Tibial nerve (tissue), 4 donors: ENCODE data around the gene CLASP1. TPM values are rescaled to one million over a fixed set of nuclear protein-coding genes. Genes with fewer than 3 reads are reported as not detected.
"Not testable (repeated sequence)": the region's sequence is repeated elsewhere in the genome, so short reads cannot be mapped to it uniquely, and the experiment has no call there.

Experiments
- DNase-seq, 2 donors: peaks; one replicate each; pipeline ENCODE4 v3.0.0-alpha.2; 2019; ENCODE audit warnings: low spot score in 2 of 2
- H3K27ac ChIP-seq, 4 donors: fragments of 200-600 bp; sonication (generic) in 3 of 4; one replicate each; pipeline ENCODE4 v1.5.1; 2017 to 2019; ENCODE audit warnings: mild to moderate bottlenecking in 1 of 4
- H3K27me3 ChIP-seq, 2 donors: fragments of 200-600 bp; sonication (generic) in 1 of 2; one replicate each; pipeline versions ENCODE4 v1.5.1 to v1.6.0; 2017 to 2019
- H3K36me3 ChIP-seq, 3 donors: fragments of 200-600 bp; sonication (generic); one replicate each; pipeline ENCODE4 v1.5.1; 2018 to 2019
- H3K4me1 ChIP-seq, 4 donors: fragments of 200-600 bp; sonication (generic) in 3 of 4; one replicate each; pipeline ENCODE4 v1.5.1; 2017 to 2019
- H3K4me3 ChIP-seq, 4 donors: fragments of 200-600 bp; sonication (generic) in 3 of 4; one replicate each; pipeline ENCODE4 v1.5.1; 2017 to 2019; ENCODE audit warnings: mild to moderate bottlenecking in 1 of 4, moderate library complexity in 1 of 4
- H3K9me3 ChIP-seq, 4 donors: fragments of 200-600 bp; sonication (generic) in 3 of 4; one replicate each; pipeline ENCODE4 v1.5.1; 2017 to 2019
- EP300 ChIP-seq, 2 donors: sonication (generic); formaldehyde crosslinking; IDR thresholded peaks; one replicate each; pipeline ENCODE4 v1.6.1; 2017; ENCODE audit warnings: antibody characterized with exemption in 2 of 2, mild to moderate bottlenecking in 1 of 2
- POLR2A ChIP-seq, 2 donors: fragments of 450-650 bp; IDR thresholded peaks; one replicate each; pipeline ENCODE4 v1.6.1; 2017; ENCODE audit warnings: antibody characterized with exemption in 2 of 2, mild to moderate bottlenecking in 2 of 2, moderate library complexity in 2 of 2
- WGBS, 2 donors: methylation state at CpG; one replicate each; pipeline ENCODE4 v1.1.5; 2018; 5-methylcytosine and 5-hydroxymethylcytosine counted together
- total RNA-seq, 4 donors: library from RNA; depleted of rRNA; stranded (reverse); fragments of >200 nt; gene quantifications; one replicate each; pipeline ENCODE4 v1.1.0, GENCODE V29; 2016
- TF ChIP-seq, protein P1 (sequence below), 5 experiments: fragments of 200-600 bp in 3 of 5; fragments of 450-650 bp in 2 of 5; sonication (generic) in 3 of 5; IDR thresholded peaks; one replicate each; pipeline ENCODE4 v1.5.1; 2016 to 2019; ENCODE audit warnings: antibody characterized with exemption in 5 of 5, mild to moderate bottlenecking in 3 of 5, moderate library complexity in 2 of 5

Gene CLASP1
- total RNA-seq, 4 donors from 2014 or later: 72.8 to 164 (median 88.6) TPM

DNA sequence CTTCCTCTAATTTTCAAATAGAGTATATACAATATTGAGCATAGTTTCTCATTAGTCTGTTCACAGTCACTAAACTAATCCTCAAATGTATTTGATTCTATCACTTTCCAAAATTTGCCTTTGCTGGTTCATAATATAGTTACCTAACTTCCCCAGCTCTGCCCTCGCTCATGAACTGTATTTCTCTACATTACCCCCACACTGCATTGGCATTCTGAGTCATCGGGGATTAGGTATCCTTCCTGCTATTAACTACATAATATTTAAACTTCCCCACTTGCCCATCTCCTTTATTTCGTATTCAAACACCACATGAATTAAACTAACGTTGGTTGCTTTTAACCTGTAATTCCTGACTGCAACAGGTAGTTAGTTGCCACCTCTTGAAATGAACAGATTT lies 14.8 kb upstream of the CLASP1 start:
- no peak overlapping the region for H3K4me3 ChIP-seq
- WGBS, 2 donors: 87 to 95% methylated on average over 4 of the region's 4 CpGs
- H3K9me3 ChIP-seq: no peaks in the 10 kb centered on the region
- H3K4me1 ChIP-seq: no peaks in the 10 kb centered on the region
- no peak for TF ChIP-seq EP300 (IDR thresholded peaks at IDR 0.05)
- TF ChIP-seq, protein P1, sequence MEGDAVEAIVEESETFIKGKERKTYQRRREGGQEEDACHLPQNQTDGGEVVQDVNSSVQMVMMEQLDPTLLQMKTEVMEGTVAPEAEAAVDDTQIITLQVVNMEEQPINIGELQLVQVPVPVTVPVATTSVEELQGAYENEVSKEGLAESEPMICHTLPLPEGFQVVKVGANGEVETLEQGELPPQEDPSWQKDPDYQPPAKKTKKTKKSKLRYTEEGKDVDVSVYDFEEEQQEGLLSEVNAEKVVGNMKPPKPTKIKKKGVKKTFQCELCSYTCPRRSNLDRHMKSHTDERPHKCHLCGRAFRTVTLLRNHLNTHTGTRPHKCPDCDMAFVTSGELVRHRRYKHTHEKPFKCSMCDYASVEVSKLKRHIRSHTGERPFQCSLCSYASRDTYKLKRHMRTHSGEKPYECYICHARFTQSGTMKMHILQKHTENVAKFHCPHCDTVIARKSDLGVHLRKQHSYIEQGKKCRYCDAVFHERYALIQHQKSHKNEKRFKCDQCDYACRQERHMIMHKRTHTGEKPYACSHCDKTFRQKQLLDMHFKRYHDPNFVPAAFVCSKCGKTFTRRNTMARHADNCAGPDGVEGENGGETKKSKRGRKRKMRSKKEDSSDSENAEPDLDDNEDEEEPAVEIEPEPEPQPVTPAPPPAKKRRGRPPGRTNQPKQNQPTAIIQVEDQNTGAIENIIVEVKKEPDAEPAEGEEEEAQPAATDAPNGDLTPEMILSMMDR (IDR thresholded peaks at IDR 0.05): no peak
- TF ChIP-seq POLR2A (IDR thresholded peaks at IDR 0.05): no peak
- H3K27ac ChIP-seq: no peak overlapping the region
- peaks cover 0 to 8% (median 0%) of the 10 kb centered on the region in 3 donors for H3K36me3 ChIP-seq
- H3K27me3 ChIP-seq: no peaks in the 10 kb centered on the region
- DNase-seq: no peak

DNA sequence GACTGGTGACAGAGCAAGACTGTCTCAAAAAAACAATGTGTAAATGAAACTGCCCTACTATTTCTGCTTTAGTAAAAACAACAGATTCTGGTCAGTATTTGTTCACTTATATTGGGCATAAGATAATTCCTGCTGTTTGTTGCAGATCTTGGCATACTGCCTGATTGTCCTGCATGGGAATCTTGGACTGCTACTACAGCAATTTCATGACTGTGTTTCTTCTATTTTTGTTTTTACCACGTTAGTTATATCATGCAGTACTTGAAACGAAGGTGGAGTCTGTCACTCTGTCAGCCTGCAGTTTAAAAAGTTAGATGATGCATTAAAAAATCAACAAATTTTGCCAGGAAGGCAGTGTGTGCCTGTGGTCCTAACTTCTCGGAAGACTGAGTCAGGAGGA lies 14.2 kb upstream of the CLASP1 start:
- no peaks in the 10 kb centered on the region for H3K4me1 ChIP-seq
- WGBS, 2 donors: 67 to 71% methylated on average over 3 of the region's 3 CpGs
- H3K36me3 ChIP-seq: peaks cover 0 to 9% (median 0%) of the 10 kb centered on the region in 3 donors
- no peaks in the 10 kb centered on the region for H3K9me3 ChIP-seq
- no peak for DNase-seq
- TF ChIP-seq POLR2A (IDR thresholded peaks at IDR 0.05): no peak
- TF ChIP-seq EP300 (IDR thresholded peaks at IDR 0.05): no peak
- TF ChIP-seq, protein P1 (IDR thresholded peaks at IDR 0.05): no peak
- no peak overlapping the region for H3K4me3 ChIP-seq
- no peak overlapping the region for H3K27ac ChIP-seq
- H3K27me3 ChIP-seq: no peaks in the 10 kb centered on the region

DNA sequence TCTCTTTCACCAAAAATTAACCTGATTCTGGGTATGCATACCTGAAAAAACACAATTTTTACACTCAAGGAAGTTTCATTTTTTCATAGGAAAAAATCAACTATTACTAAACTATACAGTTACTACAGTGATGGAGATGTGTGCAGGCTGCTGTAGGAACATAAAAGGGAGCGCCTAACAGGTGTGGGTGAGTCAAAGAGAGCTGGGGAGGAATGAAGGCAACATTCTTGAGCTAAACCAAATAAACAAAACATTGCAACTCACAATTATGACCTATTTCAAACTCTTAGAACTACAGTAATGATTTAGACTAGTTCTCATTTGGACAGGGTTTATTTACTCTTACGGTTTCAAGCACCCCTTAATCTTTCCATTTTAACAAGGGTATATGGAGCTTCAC lies 13.4 kb upstream of the CLASP1 start:
- TF ChIP-seq POLR2A (IDR thresholded peaks at IDR 0.05) (no peak), EP300 (IDR thresholded peaks at IDR 0.05) (no peak)
- TF ChIP-seq, protein P1 (IDR thresholded peaks at IDR 0.05): no peak
- H3K27me3 ChIP-seq: no peaks in the 10 kb centered on the region
- H3K4me3 ChIP-seq: no peak overlapping the region
- WGBS, 2 donors: 92 to 95% methylated on average over 2 of the region's 2 CpGs
- no peak overlapping the region for H3K27ac ChIP-seq
- no peaks in the 10 kb centered on the region for H3K9me3 ChIP-seq
- no peaks in the 10 kb centered on the region for H3K4me1 ChIP-seq
- no peak for DNase-seq
- H3K36me3 ChIP-seq: peaks cover 0 to 9% (median 0%) of the 10 kb centered on the region in 3 donors

DNA sequence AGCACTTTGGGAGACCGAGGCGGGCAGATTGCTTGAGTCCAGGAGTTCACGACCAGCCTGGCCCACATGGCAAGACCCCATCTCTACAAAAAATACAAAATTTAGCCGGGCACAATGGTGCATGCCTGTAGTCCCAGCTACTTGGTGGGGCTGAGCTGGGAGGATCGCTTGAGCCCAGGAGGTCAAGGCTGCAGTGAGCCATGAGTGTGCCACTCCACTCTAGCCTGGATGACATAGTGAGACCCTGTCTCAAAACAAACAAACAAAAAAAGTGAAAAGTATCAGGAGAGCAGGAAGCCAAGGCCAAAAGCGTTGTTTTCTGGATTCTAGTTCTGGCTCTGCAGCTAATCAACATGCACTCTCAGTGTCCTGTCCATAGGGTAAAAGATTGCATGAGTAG lies 10.7 kb upstream of the CLASP1 start:
- H3K27me3 ChIP-seq: no peaks in the 10 kb centered on the region
- DNase-seq: no peak
- H3K4me3 ChIP-seq: no peak overlapping the region
- 96 to 98% methylated on average over 6 of the region's 6 CpGs for WGBS, 2 donors
- H3K36me3 ChIP-seq: peaks cover 0 to 9% (median 0%) of the 10 kb centered on the region in 3 donors
- H3K9me3 ChIP-seq: no peaks in the 10 kb centered on the region
- H3K27ac ChIP-seq: no peak overlapping the region
- no peak for TF ChIP-seq POLR2A (IDR thresholded peaks at IDR 0.05)
- TF ChIP-seq EP300 (IDR thresholded peaks at IDR 0.05): no peak
- TF ChIP-seq, protein P1 (IDR thresholded peaks at IDR 0.05): no peak
- no peaks in the 10 kb centered on the region for H3K4me1 ChIP-seq

DNA sequence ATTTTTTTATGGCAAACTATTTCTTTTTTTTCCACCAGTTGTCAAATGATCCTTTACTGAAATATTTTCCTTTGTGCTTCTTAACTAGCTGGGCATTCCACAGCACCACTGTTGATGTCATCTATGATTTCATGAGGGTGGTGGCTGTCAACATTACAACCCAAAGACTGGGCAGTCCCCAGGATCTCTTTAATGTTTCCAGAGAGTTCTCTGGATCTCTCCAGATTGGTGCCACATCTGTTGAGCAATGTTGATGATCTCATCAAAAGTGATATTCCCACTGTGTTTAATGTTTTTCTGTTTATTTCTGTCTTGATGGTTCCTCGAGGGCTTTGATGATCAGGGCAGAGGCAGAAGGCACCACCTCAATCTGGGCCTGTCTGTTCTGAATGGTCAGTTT lies 9.1 kb upstream of the CLASP1 start:
- H3K27ac ChIP-seq, H3K36me3 ChIP-seq, H3K4me3 ChIP-seq, H3K4me1 ChIP-seq, H3K9me3 ChIP-seq, H3K27me3 ChIP-seq, DNase-seq: not testable (repeated sequence)
- WGBS, 2 donors: 71 to 88% methylated on average over 1 of the region's 1 CpG

DNA sequence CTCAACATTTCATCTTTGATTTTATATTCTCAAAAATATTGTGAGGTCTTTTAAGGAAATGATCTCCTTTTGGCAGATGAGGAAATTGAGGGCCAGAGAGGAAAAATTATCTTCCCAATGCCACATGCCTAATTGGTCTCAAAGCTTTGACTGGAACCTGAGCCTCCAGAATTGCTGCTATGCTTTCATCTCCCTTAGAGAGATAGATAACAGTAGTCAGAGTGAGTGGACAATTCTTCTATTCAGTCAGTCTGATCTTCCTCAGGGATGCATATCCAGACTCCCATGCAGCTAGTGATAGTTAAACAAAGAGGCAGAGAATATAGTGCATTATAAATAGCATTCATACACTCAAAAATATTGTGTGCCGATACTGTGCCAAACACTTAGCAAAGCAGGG lies 3.8 kb upstream of the CLASP1 start:
- Histone ChIP-seq H3K27me3 (no peaks in the 10 kb centered on the region), H3K27ac (no peak overlapping the region), H3K4me3 (no peak overlapping the region), H3K9me3 (no peaks in the 10 kb centered on the region), H3K4me1 (peaks cover 0 to 29% (median 11%) of the 10 kb centered on the region in 4 donors), H3K36me3 (no peaks in the 10 kb centered on the region)
- TF ChIP-seq POLR2A (IDR thresholded peaks at IDR 0.05) (no peak), EP300 (IDR thresholded peaks at IDR 0.05) (no peak)
- TF ChIP-seq, protein P1 (IDR thresholded peaks at IDR 0.05): no peak
- DNase-seq: no peak
- 68 to 75% methylated on average over 1 of the region's 1 CpG for WGBS, 2 donors
